H4 (cell line): ENCODE measurements around the gene PXDN. TPM values are rescaled to one million over a fixed set of nuclear protein-coding genes. Genes with fewer than 3 reads are reported as not detected.

Experiments
- DNase-seq: peaks from one replicate; pipeline ENCODE4 v3.0.0-alpha.2; 2015; ENCODE audit warnings: low spot score
- total RNA-seq: library from RNA; depleted of rRNA; stranded (reverse); fragments of >200 nt; shearing (Covaris generic); gene quantifications from 2 replicates; pipeline ENCODE4 v1.2.3, GENCODE V29; 2014

The PXDN gene
- total RNA-seq, 1 experiment from 2014 or later, result 171 TPM

GRCh38 chr2:1648241-1649102 is 95.8 kb downstream of the PXDN start:
- DNase-seq, result no peak

GRCh38 chr2:1647417-1648240 is 96.7 kb downstream of the PXDN start:
- DNase-seq, result no peak

- no peak for DNase-seq
These were observed 98.4 kb downstream of the PXDN start for GRCh38 chr2:1645761-1646476.

- no peak for DNase-seq
These were observed 99.9 kb downstream of the PXDN start for GRCh38 chr2:1644427-1644826.

- no peak for DNase-seq
These were observed 101.2 kb downstream of the PXDN start for GRCh38 chr2:1642993-1643619.

- no peak for DNase-seq
These were observed 102.1 kb downstream of the PXDN start for GRCh38 chr2:1642066-1642861.

- DNase-seq, result no peak
These were observed 102.8 kb downstream of the PXDN start for GRCh38 chr2:1641523-1641922.

GRCh38 chr2:1640301-1641135 is 103.8 kb downstream of the PXDN start:
- no peak for DNase-seq

GRCh38 chr2:1639086-1639858 is 105.0 kb downstream of the PXDN start:
- no peak for DNase-seq

GRCh38 chr2:1638281-1638860 is 105.9 kb downstream of the PXDN start:
- no peak for DNase-seq

- DNase-seq, result no peak
These were observed 107.4 kb downstream of the PXDN start for GRCh38 chr2:1636791-1637415.

GRCh38 chr2:1635823-1636222 is 108.5 kb downstream of the PXDN start:
- DNase-seq, result no peak

- DNase-seq, result no peak
These were observed 109.5 kb downstream of the PXDN start for GRCh38 chr2:1634681-1635341.

GRCh38 chr2:1633936-1634587 is 110.3 kb downstream of the PXDN start:
- DNase-seq, result no peak

GRCh38 chr2:1633092-1633671 is 111.1 kb downstream of the PXDN start:
- no peak for DNase-seq

- DNase-seq, result no peak
These were observed 111.8 kb downstream of the PXDN start for GRCh38 chr2:1632510-1632909.

GRCh38 chr2:1632002-1632348 is 112.3 kb downstream of the PXDN start:
- peak; percentile 19 for DNase-seq
